Osteoblast (primary cell): ENCODE data around the gene SLC16A5. TPM values are rescaled to one million over a fixed set of nuclear protein-coding genes. Genes with fewer than 3 reads are reported as not detected.
"Not testable (repeated sequence)": the region's sequence is repeated elsewhere in the genome, so short reads cannot be mapped to it uniquely, and the experiment has no call there.

Source experiments
- DNase-seq: peaks from one replicate; pipeline ENCODE4 v3.0.0; 2011; ENCODE audit warnings: low spot score, mixed read lengths; ENCODE audit not compliant: insufficient read length; ENCODE audit errors: missing footprints
- H2AFZ ChIP-seq: 2 replicates; pipeline ENCODE4 v1.6.0; 2011; ENCODE audit warnings: mild to moderate bottlenecking, low read length
- H3K27ac ChIP-seq: 2 replicates; pipeline ENCODE4 v1.5.1; 2011; ENCODE audit warnings: mild to moderate bottlenecking, low read depth, low read length, moderate library complexity
- H3K27me3 ChIP-seq: 2 replicates; pipeline ENCODE4 v1.6.0; 2012; ENCODE audit warnings: mild to moderate bottlenecking, control low read depth, inconsistent platforms, low read length, moderate library complexity; ENCODE audit not compliant: insufficient read depth
- H3K36me3 ChIP-seq: 2 replicates; pipeline ENCODE4 v1.5.1; 2011; ENCODE audit warnings: mild to moderate bottlenecking, low read length, control low read depth, moderate library complexity; ENCODE audit not compliant: insufficient read depth
- H3K4me1 ChIP-seq: 2 replicates; pipeline ENCODE4 v1.5.1; 2011; ENCODE audit warnings: mild to moderate bottlenecking, low read length, control low read depth, moderate library complexity; ENCODE audit not compliant: insufficient read depth
- H3K4me2 ChIP-seq: 2 replicates; pipeline ENCODE4 v1.6.0; 2011; ENCODE audit warnings: mild to moderate bottlenecking, low read length; ENCODE audit not compliant: insufficient read depth
- H3K4me3 ChIP-seq: fragments of 200-600 bp; sonication (generic); 3 replicates; pipeline ENCODE4 v1.5.1; 2012; ENCODE audit warnings: mild to moderate bottlenecking, low read length, inconsistent platforms; ENCODE audit not compliant: insufficient read depth
- H3K79me2 ChIP-seq: 2 replicates; pipeline ENCODE4 v1.6.0; 2012; ENCODE audit warnings: mild to moderate bottlenecking, low read length, control low read depth, inconsistent platforms; ENCODE audit not compliant: insufficient read depth
- H3K9me3 ChIP-seq: 2 replicates; pipeline ENCODE4 v1.5.1; 2011; ENCODE audit warnings: low read depth, low read length, control low read depth
- H4K20me1 ChIP-seq: 2 replicates; pipeline ENCODE4 v1.6.0; 2012; ENCODE audit warnings: mild to moderate bottlenecking, low read length, control low read depth; ENCODE audit not compliant: insufficient read depth
- total RNA-seq: library from RNA; depleted of rRNA; stranded (reverse); fragments of >200 nt; gene quantifications from 2 replicates; pipeline ENCODE4 v1.2.3, GENCODE V29; 2012
- TF ChIP-seq, protein P1 (sequence below): IDR thresholded peaks from 2 replicates; pipeline ENCODE4 v1.5.1; 2011; ENCODE audit warnings: mild to moderate bottlenecking, low read depth, low read length, moderate library complexity; ENCODE audit errors: extremely low read depth

Gene SLC16A5, protein sequence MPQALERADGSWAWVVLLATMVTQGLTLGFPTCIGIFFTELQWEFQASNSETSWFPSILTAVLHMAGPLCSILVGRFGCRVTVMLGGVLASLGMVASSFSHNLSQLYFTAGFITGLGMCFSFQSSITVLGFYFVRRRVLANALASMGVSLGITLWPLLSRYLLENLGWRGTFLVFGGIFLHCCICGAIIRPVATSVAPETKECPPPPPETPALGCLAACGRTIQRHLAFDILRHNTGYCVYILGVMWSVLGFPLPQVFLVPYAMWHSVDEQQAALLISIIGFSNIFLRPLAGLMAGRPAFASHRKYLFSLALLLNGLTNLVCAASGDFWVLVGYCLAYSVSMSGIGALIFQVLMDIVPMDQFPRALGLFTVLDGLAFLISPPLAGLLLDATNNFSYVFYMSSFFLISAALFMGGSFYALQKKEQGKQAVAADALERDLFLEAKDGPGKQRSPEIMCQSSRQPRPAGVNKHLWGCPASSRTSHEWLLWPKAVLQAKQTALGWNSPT
- 16.3 and 19.2 TPM in 2 replicates for total RNA-seq

DNA sequence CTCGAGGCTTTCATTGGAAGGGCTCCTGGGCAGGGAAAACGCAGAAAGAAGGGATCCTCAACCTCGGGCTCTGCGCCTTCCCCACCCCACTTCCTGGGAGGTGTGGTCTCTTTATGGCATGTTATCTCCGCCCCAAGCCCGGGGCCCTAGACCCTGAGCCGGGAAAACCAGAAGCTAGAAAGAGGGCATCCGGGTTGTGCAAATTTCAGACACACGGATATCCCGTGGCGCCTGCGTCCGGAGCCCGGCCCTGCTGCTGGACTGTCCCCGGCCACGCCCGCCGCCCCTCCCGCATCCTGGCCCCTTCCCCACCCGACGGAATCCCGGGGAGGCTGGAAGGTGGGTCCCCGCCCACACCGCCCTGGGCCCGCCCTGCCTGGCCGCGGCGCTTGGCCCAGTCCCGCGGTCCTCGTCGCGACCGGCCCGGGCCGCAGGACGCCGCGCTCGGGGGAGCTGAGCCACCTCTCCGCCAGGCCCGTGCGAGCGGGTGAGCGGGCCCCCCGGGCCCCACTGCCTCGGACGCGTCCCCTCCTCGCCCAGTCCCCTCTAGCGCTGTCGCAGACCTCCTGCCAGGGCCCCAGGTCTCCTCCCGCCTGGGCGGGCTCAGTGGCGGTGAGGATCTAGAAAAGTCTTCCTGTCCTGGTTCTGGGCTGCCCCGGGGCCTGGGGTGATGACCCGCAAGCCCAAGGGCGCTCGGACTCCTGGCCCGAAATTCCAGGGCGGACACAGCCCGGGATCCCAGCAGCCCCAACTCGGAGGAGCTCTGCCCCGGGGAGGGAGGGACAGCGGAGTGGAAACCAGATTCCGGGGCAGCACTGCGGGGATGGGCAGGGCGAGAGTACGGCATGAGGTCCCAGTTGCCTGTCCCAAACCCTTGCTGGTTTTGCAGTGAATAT is at the start of gene SLC16A5:
TSS of gene SLC16A5 (plus strand) at position 397 of the 896 bp plus-strand sequence. CDS start 5,683 bp downstream, outside the sequence.
- Histone ChIP-seq H3K9me3 (no peaks in the 10 kb centered on the region), H3K4me1 (peaks cover 34% of the 10 kb centered on the region), H4K20me1 (peaks cover 13% of the 10 kb centered on the region), H3K36me3 (no peaks in the 10 kb centered on the region), H3K27ac (peak within 1 kb of the TSS; percentile 69), H2AFZ (peak within 1 kb of the TSS; percentile 64), H3K27me3 (no peaks in the 10 kb centered on the region), H3K79me2 (peaks cover 23% of the 10 kb centered on the region), H3K4me2 (peak within 1 kb of the TSS; percentile 88), H3K4me3 (peak within 1 kb of the TSS; percentile 82)
- TF ChIP-seq, protein P1, sequence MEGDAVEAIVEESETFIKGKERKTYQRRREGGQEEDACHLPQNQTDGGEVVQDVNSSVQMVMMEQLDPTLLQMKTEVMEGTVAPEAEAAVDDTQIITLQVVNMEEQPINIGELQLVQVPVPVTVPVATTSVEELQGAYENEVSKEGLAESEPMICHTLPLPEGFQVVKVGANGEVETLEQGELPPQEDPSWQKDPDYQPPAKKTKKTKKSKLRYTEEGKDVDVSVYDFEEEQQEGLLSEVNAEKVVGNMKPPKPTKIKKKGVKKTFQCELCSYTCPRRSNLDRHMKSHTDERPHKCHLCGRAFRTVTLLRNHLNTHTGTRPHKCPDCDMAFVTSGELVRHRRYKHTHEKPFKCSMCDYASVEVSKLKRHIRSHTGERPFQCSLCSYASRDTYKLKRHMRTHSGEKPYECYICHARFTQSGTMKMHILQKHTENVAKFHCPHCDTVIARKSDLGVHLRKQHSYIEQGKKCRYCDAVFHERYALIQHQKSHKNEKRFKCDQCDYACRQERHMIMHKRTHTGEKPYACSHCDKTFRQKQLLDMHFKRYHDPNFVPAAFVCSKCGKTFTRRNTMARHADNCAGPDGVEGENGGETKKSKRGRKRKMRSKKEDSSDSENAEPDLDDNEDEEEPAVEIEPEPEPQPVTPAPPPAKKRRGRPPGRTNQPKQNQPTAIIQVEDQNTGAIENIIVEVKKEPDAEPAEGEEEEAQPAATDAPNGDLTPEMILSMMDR = no peak
- peak; percentile 94 for DNase-seq

DNA sequence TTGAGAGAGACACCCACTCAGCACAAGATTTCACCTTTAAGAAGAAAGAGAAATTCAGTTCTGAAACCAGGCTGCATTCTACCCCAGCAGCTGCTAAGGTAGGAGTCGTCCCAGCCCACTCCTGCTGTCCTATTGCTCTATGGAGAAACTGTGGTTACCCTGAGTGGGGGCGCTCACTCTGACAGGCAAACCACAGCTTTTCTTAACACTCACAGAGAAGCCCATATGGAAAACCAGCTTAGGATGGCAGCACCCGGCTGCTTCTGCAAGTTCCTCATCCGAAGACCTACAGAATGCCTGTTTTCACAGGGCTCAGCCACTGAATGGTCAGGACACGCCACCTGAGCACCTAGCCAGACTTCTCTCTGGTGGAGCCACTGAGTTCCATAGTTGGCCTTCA is 48.5 kb upstream of the SLC16A5 start:
- Histone ChIP-seq H3K27ac (no peak overlapping the region), H3K36me3 (peaks cover 44% of the 10 kb centered on the region)
- TF ChIP-seq, protein P1 = no peak

GRCh38 chr17:75041656-75042280 is 46.0 kb upstream of the SLC16A5 start:
- H4K20me1 ChIP-seq = peaks cover 3% of the 10 kb centered on the region
- TF ChIP-seq, protein P1 = no peak
- peaks cover 47% of the 10 kb centered on the region for H3K36me3 ChIP-seq
- no peak overlapping the region for H3K4me2 ChIP-seq
- H3K9me3 ChIP-seq = no peaks in the 10 kb centered on the region
- no peaks in the 10 kb centered on the region for H3K27me3 ChIP-seq
- no peak overlapping the region for H3K4me3 ChIP-seq
- H3K4me1 ChIP-seq = peaks cover 4% of the 10 kb centered on the region
- H3K79me2 ChIP-seq = peaks cover 33% of the 10 kb centered on the region
- H2AFZ ChIP-seq = no peak overlapping the region
- no peak overlapping the region for H3K27ac ChIP-seq
- DNase-seq = no peak

More for the DNA sequence above, 48.5 kb upstream of the SLC16A5 start:
- DNase-seq = no peak
- Histone ChIP-seq H3K27me3 (no peaks in the 10 kb centered on the region), H3K4me2 (no peak overlapping the region), H3K4me3 (no peak overlapping the region), H4K20me1 (no peaks in the 10 kb centered on the region), H3K4me1 (no peaks in the 10 kb centered on the region), H3K9me3 (no peaks in the 10 kb centered on the region), H3K79me2 (peaks cover 15% of the 10 kb centered on the region), H2AFZ (no peak overlapping the region)

DNA sequence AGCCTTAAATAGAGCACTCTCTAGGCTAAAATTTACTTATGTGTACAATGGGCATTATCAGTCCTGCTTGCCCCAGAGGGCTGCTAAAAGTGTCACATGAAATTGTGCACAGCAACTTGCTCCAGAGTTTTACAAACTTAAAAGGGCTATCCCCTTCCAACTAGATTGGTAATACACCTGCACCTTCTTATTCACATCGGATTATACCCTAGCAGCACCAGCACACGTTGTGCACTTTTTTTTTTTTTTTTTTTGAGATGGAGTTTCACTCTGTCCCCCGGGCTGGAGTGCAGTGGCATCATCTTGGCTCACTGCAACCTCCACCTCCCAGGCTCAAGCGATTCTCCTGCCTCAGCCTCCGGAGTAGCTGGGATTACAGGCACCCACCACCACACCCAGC is 44.0 kb upstream of the SLC16A5 start:
- not testable (repeated sequence) for H3K27me3 ChIP-seq

More for the DNA sequence above, 44.0 kb upstream of the SLC16A5 start:
- not testable (repeated sequence) for H3K4me3 ChIP-seq, H3K27ac ChIP-seq, H3K9me3 ChIP-seq, DNase-seq, H2AFZ ChIP-seq, H4K20me1 ChIP-seq, H3K4me2 ChIP-seq
- Histone ChIP-seq H3K79me2 (peaks cover 46% of the 10 kb centered on the region), H3K4me1 (peaks cover 16% of the 10 kb centered on the region), H3K36me3 (peaks cover 41% of the 10 kb centered on the region)
